Measurements from ENCODE around the gene PLCL2.

Gene PLCL2

DNA sequence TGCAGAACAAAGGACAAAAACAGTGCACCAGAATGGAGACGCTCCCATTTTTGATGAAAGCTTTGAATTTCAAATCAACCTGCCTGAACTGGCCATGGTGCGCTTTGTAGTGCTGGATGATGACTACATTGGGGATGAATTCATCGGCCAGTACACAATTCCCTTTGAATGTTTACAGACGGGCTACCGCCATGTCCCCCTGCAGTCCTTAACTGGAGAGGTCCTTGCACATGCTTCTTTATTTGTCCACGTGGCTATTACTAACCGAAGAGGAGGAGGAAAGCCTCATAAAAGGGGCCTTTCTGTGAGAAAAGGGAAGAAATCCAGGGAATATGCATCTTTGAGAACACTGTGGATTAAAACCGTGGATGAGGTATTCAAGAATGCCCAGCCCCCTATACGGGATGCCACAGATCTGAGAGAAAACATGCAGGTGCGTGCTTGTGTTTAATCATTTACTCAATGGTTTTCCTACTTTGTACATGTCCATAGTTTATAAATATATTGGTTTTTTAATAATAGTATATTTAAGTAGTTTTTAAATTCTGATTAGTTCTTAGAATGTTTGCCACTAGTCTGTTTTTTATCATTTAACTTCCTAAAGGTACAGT is 127.1 kb downstream of the PLCL2 start:
- DNase-seq (ENCODE audit: low read depth), result no peak

DNA sequence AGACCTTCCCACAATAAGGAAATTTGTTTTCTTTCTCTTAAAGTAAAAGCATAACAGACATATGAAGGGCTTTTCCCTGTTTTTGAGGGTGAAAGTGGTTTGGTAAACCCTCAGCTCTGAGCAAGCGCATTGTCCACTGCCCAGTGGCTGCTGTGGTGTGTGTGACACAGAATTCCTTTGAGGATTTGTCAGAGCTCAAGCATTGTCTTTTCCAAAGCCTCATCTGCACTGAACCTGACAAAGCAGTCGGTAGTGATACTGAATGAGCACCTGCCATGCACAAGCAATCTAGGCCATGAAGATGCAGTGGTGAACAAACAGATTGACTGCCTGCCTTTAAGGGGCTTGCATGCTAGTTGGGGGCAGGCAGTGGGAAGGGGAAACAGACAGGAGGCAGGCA is 128.3 kb downstream of the PLCL2 start:
- DNase-seq (ENCODE audit: low read depth), result no peak

DNA sequence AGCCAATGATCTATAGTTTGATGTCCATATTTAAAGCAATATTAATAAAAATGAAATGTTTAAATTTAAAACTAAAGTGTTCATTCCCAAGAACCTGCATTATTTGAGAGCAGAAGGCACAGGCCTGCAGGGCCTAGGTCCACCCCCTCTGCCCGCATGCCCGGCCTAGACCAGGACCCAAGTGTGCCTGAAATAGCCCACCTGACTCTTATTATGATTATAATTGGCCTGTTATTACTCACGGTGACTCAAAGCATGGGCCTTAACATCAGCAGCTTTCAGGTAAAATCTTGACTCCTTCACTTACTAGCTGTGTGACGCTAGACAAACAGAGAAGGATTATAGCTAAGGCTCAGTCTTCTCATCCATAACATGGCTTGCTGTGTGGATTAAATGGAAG is 128.8 kb downstream of the PLCL2 start:
- no peak for DNase-seq (ENCODE audit: low read depth)

DNA sequence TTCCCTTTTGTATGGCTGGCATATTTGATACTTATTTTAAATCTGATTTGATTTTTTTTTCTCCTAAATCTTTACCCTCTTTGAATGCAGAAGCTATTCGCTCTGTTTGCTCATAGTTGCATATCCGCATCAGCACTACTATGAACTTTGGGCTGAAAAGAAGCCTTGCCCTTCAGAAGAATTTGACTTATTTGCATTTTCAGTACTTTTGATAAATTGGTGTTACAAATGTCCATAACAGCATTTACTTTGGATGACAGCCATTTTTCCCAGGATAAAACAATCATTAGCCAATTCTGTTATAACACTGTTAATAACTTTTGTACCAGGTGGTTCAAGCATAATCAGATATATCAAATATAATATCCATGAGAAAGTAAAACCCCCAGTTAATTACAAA is 129.5 kb downstream of the PLCL2 start:
- DNase-seq (ENCODE audit: low read depth), result no peak

DNA sequence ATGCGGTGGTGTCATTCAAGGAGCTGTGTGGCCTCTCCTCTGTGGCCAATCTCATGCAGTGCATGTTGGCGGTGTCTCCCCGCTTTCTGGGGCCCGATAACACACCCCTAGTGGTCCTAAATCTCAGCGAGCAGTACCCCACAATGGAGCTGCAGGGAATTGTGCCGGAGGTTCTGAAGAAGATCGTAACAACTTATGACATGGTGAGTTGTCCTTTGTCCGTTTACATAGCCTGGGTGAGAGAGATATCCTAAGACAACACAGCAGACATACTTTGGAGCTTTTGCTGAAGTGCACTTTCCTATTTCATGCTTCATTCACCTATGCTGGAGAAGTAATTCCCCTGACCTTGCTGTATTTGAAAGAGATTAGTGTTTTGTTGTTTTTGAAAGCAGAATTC is 130.0 kb downstream of the PLCL2 start:
- no peak for DNase-seq (ENCODE audit: low read depth)

DNA sequence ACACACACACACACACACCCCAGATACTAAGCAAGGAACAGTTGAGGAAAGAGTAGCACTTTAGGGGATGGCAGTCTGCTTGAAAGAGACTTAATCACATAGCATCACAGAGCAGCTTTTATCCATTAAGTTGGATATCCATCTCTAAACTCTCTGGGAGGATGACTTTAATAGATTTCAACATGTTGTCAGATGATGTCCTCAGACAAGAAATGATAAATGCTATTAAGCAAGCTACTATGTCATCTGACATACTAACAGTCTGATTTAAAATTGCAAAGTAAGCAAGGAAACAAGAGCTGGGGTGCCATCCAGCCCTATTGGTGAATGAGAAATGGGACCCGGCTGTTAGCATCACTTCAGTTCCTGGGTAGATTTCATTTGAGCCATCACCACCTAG is 136.9 kb downstream of the PLCL2 start:
- no peak for DNase-seq (ENCODE audit: low read depth)

DNA sequence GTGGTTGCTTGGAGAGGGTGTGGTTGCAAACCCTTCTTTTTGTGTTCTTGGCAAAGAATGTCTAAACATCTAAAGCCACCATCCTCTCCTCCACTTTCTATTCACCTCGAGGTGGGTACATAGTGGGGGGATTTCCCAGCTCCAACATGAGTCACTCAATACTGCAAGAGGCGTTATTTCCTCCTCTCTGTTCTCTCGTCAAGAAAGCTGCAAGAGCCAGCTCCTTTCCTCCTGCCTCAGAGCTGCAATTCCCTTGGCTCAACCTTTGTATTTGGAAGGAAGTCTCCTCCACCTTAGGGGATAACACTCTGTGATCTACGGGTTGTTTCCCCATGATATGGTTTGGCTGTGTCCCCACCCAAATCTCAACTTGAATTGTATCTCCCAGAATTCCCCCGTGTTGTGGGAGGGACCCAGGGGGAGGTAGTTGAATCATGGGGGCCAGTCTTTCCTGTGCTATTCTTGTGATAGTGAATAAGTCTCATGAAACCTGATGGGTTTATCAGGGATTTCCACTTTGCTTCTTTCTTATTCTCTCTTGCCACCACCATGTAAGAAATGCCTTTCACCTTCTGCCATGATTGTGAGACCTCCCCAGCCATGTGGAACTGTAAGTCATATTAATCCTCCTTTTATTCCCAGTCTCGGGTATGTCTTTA is 138.4 kb downstream of the PLCL2 start:
- no peak for DNase-seq (ENCODE audit: low read depth)

DNA sequence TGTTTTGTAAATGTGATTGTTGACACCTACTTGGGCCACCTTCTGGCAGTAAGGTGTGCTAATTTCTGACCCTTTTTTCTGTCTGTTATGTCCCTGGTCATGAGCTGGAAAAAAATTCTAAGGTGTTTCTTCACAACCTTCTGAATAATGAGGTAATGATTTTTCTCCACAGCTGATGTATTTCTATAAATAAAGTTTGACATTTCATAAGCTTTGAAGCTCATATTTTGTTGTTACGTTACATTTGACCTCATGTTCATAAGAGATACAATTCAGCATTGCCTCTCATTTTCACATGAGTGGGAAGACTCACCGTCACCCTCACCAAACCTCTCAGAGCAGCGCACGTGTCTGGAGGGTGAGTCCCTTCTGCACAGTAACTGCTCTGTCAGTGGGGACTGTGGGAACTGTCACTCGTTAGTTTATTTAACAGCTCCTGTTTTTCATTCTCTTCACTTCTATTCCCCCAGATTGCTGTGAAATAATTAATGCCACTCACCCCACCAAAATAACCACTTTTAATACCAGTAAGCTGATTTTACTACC is 140.9 kb downstream of the PLCL2 start:
- DNase-seq (ENCODE audit: low read depth), result no peak

DNA sequence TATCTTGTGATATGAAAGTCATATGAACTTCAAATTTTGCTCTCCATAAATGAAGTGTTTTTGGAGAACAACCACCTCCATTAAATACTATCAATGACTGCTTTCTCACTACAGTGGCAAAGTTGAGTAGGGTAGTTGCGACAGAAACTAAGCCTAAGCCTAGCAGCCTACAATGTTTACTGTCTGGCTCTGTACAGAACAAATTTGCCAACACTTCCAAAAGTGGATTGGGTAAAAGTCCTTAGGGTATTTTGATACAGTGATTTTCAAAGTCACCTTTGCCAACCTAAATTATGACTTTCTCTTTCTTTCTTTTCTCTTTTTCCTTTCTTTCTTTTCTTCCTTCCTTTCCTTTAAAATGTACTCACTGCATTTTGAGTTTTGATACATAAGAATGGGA is 142.6 kb downstream of the PLCL2 start:
- no peak for DNase-seq (ENCODE audit: low read depth)

DNA sequence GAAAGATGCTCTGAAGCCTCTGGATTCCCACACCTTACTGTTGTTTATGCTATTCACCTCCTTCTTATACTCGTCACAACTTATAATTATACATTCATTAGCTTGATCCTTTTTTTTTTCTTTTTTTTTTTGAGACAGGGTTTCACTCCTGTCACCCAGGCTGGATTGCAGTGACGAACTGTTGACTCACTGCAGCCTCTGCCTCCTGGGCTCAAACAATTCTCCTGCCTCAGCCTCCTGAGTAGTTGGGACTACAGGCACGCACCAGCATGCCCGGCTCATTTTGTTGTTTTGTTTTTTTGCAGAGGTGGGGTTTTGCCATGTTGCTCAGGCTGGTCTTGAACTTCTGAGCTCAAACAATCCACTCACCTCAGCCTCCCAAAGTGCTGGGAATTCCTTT is 143.6 kb downstream of the PLCL2 start:
- no peak for DNase-seq (ENCODE audit: low read depth)

DNA sequence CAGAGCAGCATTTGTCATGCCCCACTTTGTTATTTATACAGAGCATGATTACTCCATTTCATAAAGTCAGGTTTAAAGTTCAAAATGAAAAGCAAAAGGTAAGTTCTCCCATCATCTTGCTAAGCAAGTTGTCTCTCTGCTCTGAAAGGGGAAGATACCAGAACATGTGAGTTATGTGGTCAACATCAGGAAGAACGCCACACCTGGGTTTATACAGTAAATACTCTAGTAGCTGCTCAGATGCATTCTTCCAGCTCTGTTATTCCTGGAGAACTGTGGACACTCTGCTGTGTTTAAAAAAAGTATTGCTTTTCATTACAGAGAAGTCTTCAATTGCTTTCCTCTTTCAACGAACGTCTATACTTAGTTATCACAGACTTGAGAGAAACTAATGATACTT is 145.7 kb downstream of the PLCL2 start:
- no peak for DNase-seq (ENCODE audit: low read depth)

DNA sequence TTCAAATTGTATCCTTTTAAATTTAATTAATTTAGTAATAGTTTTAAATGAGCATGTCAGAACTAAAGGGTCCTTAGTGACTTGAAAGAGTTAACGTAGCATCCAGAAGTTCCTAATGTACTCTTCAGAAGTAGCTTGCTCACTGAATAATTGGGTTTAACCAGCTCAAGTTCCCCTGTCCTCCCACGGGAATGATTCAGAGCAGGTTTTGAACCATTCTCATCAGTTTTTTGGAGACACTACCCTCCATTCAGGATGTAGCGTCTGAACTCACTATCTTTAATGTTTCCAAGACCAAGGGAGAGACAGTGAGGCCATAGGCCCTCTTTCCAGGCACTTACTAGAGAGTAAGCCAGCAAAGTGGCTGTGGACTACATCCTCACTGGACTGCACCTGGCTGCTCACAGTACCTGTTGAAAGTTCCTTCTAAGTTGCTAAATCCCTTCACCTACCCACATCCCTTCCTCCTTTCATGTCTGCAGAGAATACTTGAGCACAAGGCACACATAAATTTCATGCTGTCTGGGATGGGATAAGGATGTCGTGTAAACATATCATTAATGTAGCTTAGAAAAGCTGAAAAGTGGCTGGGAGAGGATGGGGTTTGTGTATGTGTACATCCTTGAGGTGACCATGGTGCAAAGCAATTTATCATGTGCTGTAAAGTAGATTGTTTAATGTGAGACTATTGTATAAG is 146.3 kb downstream of the PLCL2 start:
- no peak for DNase-seq (ENCODE audit: low read depth)

DNA sequence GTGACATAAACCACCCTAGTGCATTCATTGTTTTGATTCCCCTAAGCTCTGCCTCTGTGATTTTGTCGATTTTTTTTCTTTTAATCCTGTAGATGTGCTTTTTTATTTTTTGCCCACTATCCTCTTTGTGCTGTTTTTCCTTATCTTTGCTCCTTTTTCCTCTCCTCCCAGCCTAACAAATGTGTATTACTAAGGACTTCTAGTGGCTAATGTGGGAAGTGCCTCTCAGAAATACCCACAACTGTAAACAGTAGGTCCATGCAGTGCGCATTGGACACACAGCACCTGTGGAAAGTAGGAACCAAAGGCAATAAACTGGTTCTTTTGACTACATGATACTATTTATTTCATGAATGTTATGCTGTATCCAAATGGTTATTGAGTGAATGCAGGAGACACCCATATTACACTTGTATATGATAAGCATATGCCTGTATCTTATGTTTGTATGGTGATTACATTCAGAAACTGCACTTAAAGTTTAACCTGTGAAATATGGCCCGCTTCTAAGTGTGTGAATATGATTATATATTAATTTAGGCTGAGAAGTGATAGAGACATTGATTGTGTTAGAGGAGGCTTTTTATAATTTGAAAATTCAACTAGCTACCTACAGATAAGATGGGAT is 147.8 kb downstream of the PLCL2 start:
- DNase-seq (ENCODE audit: low read depth), result no peak

DNA sequence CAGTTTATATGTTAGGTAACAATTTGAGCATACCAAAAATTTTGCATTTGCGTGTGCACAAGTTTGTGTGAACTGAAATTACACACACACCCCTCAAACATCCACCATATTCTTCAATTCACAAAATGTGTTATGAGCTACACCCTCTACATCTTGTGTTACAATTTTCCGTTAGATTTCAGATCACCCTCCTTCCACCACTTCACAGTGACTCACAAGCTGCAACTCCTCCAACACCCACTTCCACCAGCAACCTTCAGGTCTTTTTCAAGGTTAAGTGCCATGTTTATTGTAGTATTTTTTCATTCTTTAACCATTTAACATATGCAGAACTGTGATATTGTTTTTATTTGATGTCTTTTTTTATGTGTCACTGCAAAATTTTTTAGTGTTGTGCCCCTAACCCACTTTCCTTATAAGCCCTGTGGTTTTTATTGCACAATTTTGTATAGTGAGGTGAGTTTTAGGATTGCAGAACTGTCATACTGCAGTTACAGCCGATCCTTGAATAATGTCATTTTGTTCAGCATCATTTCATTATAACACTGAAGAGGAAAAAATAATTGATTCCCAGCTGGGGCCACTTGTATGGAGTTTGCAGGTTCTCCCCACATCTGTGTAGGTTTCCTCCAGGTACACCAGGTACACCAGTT is 148.9 kb downstream of the PLCL2 start:
- DNase-seq (ENCODE audit: low read depth), result no peak

DNA sequence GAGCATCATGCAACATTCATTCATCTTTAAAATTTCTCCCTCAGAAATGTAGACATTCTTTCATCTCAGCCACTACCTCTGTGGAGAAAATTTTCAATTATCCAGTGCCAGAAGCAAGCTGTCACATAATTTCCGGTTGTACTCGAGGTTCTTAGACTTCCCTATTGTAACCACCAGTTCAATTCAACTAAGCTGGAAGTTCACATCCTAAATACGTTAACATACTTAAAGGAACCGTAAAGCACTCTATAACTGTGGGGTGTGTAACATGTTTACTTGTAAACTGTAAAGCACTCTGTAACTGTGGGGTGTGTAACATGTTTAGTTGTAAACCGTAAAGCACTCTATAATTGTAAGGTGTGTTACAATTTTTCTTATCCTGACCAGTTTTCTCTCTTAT is 150.3 kb downstream of the PLCL2 start:
- DNase-seq (ENCODE audit: low read depth), result no peak

DNA sequence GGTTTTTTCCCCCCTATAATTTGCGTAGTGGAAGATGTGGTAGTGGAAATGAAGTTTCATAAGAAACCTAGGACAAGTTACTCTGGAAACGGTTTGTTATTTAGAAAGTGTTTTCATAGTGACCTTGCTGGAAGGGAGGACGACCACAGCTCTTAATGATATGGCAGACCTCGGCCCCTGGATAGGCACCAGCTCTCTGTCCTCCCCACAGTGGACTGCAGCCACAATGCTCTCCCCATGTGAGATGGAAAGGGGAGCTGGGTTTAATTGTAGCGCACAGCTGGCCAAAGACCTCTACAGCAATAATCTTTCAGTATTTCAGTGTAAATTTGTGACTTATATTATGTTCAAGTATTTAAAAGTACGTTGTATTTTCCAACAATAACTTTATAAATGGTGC is 151.2 kb downstream of the PLCL2 start:
- DNase-seq (ENCODE audit: low read depth), result no peak

DNA sequence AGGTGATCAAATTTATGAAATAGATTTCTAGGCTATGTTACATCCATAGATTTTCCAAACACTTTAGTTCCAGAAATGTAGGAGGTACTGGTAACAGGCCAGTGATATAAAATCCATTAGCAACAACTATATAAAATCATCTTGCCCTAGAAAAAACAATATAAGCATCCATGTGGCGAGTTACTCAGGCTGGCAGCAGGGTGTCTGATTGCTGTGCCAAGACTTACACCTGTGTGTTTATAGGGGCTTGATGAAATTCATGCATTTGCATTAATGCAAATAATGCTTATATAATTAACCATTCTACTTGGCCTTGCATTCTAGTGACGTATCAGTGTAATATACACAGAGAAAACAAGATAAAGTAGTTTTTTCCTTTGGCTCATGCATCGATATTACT is 153.4 kb downstream of the PLCL2 start:
- DNase-seq (ENCODE audit: low read depth), result no peak

DNA sequence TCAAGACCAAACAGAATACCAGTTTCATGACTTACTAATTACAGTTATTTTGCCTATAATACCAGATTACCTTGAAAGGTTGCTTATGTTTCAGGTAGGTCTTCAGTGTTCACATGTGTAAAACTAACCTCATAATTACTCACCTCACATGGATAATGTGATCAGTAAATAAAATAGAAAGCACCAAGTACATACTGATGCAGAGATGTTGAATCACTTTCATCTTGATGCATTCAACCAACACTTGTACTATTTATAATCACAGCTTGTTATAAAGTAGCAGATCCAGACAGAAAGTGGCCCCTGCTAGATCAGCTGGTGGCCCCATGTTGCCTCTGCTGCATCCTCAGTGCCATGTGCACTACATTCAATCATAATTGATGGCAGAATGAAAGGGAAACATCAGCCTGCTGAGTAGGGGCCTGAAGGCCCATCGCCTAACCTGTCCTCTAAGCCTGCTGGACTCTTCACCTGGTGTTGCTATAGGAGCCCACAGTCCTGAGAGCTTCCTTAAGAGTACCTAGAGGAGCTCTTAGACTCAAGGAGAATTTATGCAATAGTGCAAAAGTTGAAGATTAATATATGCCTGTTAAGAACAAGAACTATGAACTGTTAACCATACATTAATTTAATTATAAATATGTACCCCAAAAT is 154.3 kb downstream of the PLCL2 start:
- no peak for DNase-seq (ENCODE audit: low read depth)

DNA sequence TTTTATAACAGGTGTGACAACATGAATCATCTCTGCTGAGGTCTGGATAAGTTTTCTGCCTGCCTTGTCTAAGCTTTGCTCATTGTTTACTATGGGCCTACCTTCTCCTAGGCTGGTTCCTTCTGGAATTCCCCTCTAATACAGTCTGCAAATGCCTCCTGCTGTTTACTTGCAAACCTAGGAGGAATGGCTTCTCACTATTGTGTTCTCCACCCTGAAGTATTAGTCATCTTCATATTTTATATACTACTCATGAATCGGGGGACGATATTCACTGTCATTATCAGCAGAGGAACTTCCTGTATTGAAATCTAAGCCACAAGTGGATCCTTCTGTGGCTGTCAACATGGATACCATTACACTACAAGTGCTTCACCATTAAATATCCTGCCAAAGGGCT is 154.8 kb downstream of the PLCL2 start:
- DNase-seq (ENCODE audit: low read depth), result peak; percentile 86

DNA sequence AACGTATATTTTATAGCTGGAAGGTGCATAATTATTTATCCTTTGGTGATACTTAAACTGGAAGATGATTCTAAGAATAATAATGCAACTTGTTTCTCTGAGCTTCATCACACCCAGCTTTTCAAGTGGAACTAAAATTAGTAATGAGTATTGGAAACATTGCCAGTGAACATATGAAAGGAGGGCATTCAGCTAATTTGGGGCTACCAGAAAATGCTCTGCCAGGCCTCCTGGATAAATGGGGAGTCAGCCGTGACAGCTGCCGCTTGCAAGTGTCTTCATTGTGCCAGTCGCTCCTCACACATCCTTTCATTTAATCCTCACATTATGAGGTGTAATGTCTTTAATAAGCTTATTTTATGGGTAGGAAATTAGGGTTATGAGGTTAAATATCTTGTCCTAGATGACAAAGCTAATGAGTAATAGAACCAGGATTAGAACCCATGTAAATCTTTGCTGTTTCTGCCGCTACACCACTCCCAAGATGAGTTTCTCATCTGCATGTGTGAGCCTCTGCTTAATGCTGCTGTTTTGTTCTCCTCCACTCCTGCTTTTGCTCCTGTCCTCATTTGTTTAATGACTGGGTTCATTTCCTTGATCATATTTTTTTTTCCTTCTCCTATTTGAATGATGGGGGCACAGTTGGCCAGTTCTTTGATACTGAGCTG is 155.7 kb downstream of the PLCL2 start:
- no peak for DNase-seq (ENCODE audit: low read depth)

DNA sequence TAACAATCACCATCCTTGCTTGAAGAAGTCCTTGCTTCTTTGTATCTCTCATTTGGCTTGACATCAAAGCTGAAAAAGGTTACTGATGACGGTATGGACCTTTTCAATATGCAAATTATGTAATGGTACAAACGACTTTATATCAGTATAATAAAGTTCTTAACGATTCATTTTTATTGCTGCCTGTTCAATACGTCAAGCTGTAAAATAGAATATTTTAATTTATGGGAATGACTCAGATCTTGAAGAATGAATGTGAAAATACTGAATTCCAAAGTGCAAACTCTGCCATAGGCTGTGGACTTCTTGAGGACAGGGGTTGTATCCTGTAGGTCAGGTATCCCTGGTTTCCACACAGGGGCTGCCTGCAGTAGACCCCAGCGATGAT is 156.2 kb downstream of the PLCL2 start:
- no peak for DNase-seq (ENCODE audit: low read depth)

Measured in HS-5 (cell line).